AG08396 (cell line): ENCODE results near the gene PLSCR5.

ENCODE experiments used
- DNase-seq: peaks from one replicate; pipeline ENCODE4 v3.0.0; 2012; ENCODE audit warnings: low spot score, mixed read lengths

The PLSCR5 gene

DNA sequence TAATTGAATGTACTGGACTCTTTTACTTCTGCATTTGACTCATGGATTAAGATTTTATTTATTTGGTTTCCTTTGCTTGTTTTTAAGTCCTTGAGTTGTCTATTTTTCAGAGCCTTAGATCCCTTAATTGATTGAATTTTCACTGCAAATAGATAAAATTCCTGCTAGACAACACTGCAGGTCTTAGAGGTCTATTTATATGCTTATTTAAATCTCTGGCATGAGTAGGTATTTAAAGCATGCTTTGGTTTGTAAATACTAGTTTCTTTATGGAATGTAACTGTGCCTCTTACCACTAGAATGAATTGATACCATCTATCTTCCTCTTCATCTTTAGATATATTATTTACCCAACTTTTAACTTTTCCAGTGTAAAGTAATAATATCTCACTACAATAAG, 20.0 kb downstream of the PLSCR5 start:
- DNase-seq: no peak

DNA sequence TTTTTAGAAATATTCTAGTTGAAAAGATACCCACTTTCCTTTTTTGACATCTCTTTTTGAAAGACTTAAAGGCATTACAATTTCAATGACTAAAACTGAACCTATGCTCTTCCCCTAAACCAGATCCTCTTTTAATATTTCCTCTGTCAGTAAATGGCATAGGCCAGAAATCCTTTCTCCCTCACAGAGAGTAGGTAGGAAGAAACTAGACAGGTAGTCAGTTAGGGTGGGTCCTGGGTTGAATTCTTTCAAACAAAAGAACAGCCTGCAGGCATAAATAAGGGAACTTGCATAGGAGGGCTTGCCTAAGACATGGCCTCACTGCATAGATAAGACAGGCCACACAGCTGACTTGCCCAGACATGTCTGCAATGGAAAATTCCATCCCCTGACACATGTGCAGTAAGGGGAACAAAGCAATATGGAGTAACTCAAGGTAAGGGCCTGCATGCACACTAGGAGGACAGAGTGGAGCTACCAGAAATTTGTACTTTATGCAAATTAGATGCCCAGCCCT, 23.1 kb downstream of the PLSCR5 start:
- DNase-seq: no peak

DNA sequence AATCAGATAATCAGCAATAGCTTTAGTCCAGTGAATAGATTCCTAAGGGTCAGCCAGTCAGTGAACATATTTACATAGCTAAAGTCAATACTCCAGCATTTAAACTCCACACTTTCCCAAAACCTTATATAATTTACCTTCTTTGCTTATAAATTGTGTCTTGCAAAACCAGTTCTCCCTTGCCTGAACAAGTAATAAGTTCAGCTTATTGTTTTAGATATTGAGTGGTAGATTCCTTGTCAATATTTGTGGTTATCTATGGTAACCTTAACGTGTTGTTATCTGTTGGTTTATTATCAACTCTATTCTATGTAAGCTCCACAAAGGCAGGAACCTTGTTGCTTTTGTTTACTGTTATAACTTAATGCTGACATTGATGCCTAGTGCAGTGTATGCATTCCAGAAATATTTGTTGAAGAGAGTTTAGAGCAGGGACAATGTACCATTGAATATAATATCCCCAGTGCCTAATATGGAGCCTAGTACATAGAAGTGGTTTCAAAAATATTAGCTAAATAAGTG, 24.0 kb downstream of the PLSCR5 start:
- no peak for DNase-seq

DNA sequence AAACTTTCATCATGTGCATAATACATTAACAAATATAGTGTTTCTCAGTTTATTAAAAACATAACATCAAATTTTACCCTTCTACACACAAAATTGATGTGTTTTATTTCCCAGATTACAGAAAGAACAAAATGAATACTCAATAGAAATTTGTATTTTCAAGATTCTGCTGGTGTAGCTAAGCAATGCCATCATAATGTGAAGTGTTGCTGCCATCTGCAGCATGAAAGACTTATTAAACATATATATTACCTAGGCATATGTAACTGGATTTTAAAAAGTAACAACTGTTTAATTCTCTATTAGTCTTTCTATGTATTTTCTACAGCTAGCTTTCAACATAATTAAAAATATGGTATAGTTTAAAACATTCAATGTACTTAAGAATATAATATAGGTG, 27.5 kb downstream of the PLSCR5 start:
- DNase-seq: peak; percentile 5

DNA sequence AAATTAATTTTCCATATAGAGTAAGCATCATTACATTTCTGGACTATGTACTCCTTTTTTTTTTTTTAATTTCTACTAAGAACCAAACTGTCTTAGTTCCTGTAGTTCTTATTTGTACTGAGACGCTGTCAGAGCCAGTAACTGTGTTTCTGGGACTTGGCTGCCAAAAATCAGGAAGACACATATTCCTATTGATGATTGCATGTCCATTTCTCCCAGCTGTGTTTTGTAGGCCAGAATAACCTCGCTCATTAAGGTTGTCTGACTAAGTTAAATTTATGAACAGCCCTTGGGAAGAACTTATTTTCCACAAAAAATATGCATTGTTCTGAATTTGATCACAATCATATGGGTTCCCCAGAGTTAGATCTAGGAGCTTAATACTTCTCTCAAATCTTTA, 29.5 kb downstream of the PLSCR5 start:
- DNase-seq: no peak

DNA sequence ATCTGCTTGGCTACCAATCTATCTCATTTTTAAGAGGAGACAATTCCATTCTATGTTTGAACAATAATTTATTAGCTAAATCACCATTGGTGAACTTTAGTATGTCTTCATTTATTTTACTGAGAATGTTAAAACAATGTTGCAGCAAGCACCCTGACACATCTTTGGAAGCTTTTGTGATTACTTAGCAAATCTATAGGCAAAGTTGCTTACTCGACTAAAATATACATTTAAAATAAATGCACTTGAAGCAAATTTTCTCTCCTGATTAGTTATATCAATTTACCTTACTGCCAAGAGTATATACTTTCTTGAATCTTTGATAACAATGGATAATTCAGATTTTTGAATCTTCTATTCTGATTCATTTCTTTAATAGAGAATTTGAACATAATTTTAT, 31.0 kb downstream of the PLSCR5 start:
- no peak for DNase-seq

DNA sequence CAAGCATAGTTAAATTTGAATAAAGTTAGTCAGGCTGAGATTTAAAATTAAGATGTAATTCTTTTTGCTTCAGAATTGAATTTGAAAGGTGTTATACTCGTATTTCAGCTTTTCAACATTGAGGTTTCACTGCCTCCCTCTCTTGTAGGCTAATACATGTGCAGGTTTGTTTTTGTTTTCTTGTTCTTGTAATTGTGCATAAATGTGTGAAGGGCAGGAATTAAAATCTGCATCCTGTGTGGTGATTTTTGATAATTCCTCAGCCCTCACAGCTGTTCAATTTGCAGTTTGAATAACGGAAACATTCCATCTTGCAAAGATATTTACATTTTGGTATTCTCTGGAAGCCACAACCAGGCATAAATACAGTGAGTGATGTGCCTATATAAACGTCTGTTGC, 35.8 kb downstream of the PLSCR5 start:
- no peak for DNase-seq

DNA sequence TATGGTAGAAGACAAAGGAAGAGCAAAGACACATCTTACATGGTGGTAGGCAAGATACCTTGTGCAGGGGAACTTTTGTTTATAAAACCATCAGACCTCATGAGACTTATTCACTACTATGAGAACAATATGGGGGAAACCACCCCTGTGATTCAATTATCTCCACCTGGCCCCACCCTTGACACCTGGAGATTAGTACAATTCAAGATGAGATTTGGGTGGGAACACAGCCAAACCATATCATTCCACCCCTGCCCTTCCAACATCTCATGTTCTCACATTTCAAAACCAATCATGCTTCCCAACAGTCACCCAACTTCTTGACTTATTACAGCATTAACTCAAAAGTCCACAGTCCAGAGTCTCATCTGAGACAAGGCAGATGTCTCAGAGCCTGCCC, 39.0 kb downstream of the PLSCR5 start:
- no peak for DNase-seq

DNA sequence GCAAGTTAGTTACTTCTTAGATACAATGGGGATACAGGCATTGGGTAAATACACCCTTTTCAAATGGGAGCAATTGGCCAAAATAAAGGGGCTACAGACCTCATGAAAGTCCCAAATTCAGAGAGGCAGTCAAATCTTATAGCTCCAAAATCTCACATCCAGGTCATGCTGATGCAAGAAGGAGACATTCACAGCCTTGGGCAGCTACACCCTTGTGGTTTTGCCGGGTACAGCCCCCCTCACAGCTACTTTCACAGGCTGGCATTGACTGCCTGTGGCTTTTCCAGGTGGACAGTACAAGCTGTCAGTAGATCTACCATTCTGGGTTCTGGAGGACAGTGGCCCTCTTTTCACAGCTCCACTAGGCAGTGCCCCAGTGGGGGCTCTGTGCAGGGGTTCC, 43.3 kb downstream of the PLSCR5 start:
- no peak for DNase-seq

DNA sequence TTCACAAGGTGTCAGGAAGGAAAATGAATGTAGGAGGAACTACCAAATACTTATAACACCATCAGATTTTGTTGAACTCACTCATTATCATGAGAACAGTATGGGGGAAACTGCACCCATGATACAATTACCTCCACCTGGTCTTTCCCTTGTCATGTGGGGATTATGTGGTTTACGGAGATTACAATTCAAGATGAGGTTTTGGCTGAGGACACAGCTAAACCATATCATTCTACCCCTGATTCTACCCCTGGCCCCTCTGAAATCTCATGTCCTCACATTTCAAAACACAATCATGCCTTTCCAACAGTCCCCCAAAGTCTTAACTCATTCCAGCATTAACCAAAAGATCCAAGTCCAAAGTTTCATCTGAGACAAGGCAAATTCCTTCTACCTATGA, 43.7 kb downstream of the PLSCR5 start:
- DNase-seq: no peak

DNA sequence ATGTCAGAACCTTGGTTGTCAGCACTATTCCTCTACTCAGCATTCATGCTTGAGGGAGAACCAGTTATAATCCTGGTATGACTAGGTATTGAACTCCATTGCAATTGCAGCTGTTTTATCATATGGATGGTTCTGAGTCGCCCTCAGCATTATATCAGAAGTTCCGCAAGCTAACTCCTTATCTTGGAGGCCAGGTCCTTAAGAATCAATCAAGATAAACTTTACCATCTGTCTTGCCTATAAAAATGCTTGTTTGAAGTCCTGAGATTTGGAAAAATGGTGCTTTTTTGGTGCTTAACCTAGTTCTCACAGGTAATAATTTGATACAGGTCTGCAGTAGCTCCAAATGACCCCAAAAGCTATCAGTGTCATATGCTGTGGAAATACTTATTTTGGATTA, 44.5 kb downstream of the PLSCR5 start:
- DNase-seq: no peak

DNA sequence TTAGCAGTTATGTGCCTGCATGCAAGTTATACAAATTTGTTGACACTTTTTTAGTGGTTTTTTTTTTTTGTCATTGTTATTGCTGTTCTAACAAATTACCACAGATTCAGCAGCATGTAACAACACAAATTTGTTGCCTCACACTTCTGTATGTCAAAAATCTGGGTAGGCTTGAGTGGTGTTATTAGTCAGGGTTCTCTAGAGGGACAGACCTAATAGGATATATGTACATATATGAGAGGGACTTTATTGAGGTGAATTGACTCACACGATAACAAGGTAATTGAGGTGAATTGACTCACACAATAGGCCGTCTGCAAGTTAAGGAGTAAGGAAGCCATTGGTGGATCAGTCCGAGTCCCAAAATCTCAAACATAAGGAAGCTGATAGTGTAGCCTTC, 45.8 kb downstream of the PLSCR5 start:
- no peak for DNase-seq

DNA sequence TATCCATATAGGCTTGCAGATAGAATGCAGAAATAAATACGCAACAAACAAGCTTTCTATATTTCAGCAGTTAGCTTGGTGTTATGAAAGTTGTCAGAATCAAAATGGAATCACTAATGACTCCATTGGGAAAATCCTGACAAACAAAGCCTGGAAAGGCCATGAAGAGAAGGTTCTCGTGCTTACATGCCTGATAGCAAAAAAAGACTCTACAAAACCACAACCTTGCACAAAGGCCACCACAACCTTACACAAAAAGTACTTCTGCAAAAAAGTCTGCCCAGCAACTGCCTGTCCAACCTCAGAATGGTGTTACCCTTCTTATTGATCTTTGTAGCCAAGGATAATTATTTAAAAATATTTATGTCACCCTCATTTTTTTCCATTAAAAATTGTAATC, 46.4 kb downstream of the PLSCR5 start:
- no peak for DNase-seq

DNA sequence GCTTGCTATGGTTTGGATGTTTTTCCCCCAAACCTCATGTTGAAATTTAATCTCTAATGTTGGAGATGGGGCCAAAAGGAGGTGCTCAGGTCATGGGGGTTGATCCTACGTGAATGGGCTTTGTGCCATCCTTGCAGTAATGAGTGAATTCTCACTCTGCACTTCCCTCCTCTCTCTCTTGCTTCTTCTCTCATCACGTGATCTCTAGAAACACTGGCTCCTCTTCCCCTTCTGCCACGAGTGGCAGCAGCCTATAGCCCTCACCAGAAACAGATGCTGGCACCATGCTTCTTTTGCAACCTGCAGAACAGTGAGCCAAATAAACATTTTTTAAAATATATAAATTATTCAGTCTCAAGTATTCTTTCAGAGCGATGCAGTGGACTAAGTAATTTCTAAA, 47.4 kb downstream of the PLSCR5 start:
- DNase-seq: no peak

DNA sequence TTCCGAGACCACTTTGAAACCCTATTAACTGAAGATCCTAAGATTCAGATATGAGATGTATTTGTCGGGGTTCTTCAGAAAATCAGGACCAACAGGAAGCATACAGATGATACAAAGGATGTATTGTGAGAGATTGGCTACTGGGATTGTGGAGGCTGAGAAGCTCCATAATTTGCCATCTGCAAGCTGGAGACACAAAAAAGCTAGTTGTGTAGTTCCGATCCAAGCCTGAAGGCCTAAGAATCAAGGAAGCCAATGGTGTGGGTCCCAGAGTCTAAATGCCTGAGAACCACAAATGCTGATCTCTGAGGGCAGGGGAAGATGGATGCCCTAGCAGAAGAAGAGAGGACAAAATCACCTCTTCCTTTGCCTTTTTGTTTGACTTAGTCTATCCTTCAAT, 49.8 kb downstream of the PLSCR5 start:
- DNase-seq: no peak

DNA sequence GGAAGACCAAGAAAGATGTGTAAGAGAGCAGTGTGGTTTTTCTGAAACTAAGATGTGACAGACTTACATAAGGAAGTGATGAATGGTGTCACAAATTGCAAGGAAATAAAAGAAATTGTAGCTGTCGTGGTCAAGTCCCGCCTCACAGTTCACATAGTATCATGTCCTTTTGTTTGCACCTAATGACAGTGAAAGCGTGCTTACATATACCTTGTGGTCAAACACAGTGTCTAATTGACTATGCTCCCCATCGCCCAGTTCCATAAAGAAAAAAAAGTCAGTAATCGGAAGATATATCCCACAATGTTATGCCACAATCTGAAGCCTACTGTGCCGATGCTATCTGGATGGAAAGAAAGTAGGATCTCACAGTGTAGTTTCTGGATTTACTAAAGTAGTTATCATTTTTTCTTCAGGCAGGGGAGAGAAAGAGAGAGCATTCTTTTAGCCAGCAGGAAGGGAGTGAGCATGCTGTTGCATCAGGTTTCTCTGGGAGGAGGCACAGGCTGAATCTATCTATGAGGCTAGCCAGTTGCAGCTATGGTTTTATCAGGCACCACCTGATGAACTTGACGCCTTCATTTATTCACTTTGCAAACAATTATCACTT, 50.9 kb downstream of the PLSCR5 start:
- no peak for DNase-seq

DNA sequence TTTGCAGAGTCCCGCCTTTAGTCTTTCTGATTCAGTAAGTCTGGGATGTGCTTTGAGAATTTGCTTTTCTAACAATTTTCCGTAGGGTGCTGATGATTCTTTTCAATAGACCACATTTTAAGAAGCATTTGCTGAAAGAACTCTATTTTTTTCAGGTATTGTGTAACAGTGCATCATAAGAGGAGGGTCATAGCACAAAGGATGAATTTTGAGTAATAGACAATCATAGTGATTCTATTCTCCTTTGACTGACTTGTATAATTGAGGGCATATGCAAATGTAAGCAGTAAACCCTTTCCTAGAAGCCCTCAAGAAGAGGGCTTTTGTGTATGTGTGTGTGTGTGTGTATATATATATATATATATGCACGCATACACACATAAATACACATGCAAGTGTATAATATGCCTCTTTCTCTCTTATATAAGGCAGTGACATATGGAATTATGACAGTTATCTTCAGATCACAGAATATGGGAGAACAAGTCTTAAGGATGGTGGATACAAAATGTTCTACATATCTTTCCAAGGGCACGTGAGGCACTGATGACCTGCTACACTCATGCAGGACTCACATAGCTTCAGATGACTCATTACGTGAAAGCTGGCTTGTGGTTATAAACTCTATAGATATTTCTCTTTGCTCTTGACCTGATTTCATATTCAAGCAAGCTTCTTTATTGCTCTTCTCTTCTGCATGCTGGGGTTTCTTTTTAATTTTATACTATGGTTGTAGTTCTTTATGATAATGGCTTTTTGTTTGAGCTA, 54.2 kb downstream of the PLSCR5 start:
- DNase-seq: peak; percentile 69

DNA sequence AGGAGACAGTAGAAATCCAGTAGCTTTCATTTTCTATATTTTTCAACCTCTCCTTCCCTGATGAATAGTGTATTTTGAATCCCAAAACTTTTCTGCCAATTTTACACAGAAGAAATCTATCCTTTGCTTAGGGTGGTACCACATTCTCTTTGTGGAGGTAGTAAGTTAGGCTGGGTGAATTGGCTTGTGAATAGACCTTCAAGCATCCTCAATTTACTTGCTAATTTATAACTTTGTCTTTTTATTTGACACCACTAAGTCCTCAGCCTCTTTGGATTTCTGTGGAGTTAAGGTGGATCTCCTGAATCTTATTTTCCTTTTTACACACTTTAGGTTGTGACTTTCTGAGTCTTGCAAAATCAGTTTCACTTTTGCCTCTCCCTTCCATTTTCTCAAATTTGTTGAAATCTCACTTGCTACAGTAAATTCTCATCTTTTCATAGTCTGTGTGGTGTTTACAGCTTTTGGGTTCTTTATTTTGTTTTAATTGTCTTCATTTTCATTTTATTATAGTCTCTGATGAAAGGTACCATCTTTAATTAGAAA, 55.0 kb downstream of the PLSCR5 start:
- DNase-seq: no peak

DNA sequence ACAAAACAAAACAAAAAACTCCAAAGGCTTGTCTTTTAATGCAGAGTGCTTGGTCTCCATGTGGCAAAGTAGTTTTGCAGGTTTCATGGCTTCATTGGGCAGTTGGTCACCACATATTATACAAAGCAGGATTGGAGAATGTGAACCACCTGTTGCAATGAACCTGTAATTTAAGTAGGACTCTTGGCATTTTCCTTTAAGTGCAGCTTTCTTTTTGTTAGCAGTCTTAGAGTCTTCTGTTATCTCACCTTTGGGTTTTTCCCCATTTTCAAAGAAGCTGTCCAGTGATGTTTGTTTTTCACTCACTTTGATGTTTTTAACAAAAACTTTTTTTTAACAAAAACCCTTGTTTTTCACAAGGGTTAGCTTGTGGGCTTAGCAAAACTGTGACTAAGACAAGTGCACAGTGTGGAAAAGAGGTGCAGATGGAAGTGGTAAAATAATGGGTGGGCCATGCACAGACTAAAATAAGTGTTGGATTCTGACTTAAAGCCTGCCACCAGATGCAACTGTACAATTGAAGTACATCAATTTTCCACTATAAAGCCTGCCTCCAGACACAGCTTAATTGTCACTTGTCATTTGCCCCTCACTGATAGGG, 57.8 kb downstream of the PLSCR5 start:
- no peak for DNase-seq

DNA sequence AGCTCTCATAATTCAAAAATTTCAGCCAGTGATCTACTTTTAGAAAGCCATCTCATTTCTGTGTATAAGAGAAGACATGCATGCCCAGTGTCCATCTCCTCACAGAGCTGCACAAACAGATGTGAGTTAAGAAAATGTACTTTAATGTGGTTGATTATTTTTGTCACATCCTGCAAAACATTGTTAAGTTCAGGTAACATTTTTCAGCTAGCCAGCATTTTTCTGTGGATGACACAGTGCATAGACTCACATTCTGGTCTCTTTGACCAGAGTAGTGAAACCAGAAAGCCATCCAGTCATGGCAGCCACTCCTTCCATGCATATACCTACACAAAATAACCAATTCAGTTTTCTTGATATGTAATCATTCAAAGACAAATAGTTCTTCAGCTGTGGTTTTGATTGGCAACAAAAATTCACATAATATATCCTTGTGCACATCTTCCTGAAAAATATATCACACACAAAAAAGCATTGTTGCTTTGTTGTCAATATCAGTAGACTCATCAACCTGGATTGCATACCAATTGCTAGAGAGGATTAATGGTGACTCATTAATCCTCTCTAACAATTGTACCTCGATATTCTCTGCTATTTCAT, 58.7 kb downstream of the PLSCR5 start:
- DNase-seq: no peak

DNA sequence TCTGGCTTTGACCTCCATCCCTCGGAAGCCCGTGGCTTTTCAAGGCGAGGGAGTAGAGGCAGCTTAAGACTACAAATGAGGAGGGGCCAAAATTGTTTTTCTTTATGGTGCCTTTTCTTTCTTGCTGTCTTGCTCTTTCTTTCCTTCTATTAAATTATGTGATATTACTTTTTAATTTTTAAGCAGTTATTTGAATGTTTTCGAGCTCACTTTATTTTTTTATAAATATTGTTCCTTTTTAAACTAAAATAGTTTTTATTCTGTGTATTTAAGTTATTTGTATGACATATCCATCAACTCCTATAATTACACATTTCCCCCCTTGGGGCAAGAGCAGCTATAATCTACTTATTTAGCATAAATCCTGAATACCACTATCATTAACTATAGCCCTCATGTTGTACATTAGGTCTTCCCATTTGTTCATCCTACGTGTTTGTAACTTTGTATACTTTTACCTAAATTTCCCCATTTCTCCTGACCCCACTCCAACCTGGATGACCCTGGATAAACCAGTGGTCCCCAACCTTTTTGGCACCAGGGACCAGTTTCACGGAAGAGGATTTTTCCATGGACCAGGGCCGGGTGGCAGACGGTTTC, 60.1 kb downstream of the PLSCR5 start:
- DNase-seq: no peak
